HG03064 (cell line): ENCODE results near the gene TSHZ2.
"Not testable (repeated sequence)": the region's sequence is repeated elsewhere in the genome, so short reads cannot be mapped to it uniquely, and the experiment has no call there.

Experiments used
- ATAC-seq: cut with Tn5 transposase; IDR thresholded peaks from one replicate; pipeline ENCODE4 v1.9.1; 2021; ENCODE audit warnings: low read depth; ENCODE audit not compliant: unreplicated experiment

Gene TSHZ2

GRCh38 chr20:53359425-53359824 is 387.3 kb downstream of the TSHZ2 start:
- no peak for ATAC-seq

GRCh38 chr20:53360852-53361251 is 388.7 kb downstream of the TSHZ2 start:
- ATAC-seq = no peak

GRCh38 chr20:53362736-53363135 is 390.6 kb downstream of the TSHZ2 start:
- no peak for ATAC-seq

GRCh38 chr20:53364646-53365045 is 392.5 kb downstream of the TSHZ2 start:
- ATAC-seq = no peak

GRCh38 chr20:53365076-53365475 is 392.9 kb downstream of the TSHZ2 start:
- ATAC-seq = no peak

GRCh38 chr20:53365539-53366075 is 393.4 kb downstream of the TSHZ2 start:
- ATAC-seq = no peak

- not testable (repeated sequence) for ATAC-seq
These were observed 394.8 kb downstream of the TSHZ2 start for GRCh38 chr20:53366928-53367327.

GRCh38 chr20:53369871-53370270 is 397.7 kb downstream of the TSHZ2 start:
- ATAC-seq = no peak

- ATAC-seq = no peak
These were observed 398.3 kb downstream of the TSHZ2 start for GRCh38 chr20:53370345-53370961.

- ATAC-seq = no peak
These were observed 399.1 kb downstream of the TSHZ2 start for GRCh38 chr20:53371216-53371615.

GRCh38 chr20:53376021-53376420 is 403.9 kb downstream of the TSHZ2 start:
- ATAC-seq = no peak

GRCh38 chr20:53379014-53379832 is 407.1 kb downstream of the TSHZ2 start:
- no peak for ATAC-seq

GRCh38 chr20:53379833-53380120 is 407.6 kb downstream of the TSHZ2 start:
- ATAC-seq = no peak

- ATAC-seq = no peak
These were observed 409.6 kb downstream of the TSHZ2 start for GRCh38 chr20:53381568-53382262.

GRCh38 chr20:53382263-53382844 is 410.2 kb downstream of the TSHZ2 start:
- ATAC-seq = no peak

- no peak for ATAC-seq
These were observed 411.8 kb downstream of the TSHZ2 start for GRCh38 chr20:53383916-53384315.

- ATAC-seq = no peak
These were observed 412.2 kb downstream of the TSHZ2 start for GRCh38 chr20:53384392-53384791.

GRCh38 chr20:53385941-53386767 is 414.0 kb downstream of the TSHZ2 start:
- ATAC-seq = no peak

GRCh38 chr20:53387983-53388675 is 416.0 kb downstream of the TSHZ2 start:
- ATAC-seq = no peak
